Measurements from ENCODE around the gene FAM186B. TPM values are rescaled to one million over a fixed set of nuclear protein-coding genes. Genes with fewer than 3 reads are reported as not detected.

Gene FAM186B
- total and polyA plus RNA-seq, 2 of the 13 experiments (the other 11 are each of a cell fraction or from before 2014, with no cell fraction given), result 0.07 to 0.20 TPM

GRCh38 chr12:49623142-49623904, 17.9 kb upstream of the FAM186B start, which contains the start of gene PRPF40B (continued):
- TF ChIP-seq HMGXB3 (CRISPR knock-in tag; IDR thresholded peaks at IDR 0.05; ENCODE audit: borderline replicate concordance), result peak; percentile 99
- TF ChIP-seq ZFY (CRISPR knock-in tag; IDR thresholded peaks at IDR 0.05), result peak; percentile 52
- TF ChIP-seq STAG1 (CRISPR knock-in tag; IDR thresholded peaks at IDR 0.05), result peak; percentile 42
- TF ChIP-seq NONO (IDR thresholded peaks at IDR 0.05), result no peak
- peak; percentile 81; the same call in 1 of the 2 replicates for TF ChIP-seq NONO (CRISPR knock-in tag; conservative IDR thresholded peaks at IDR 0.05)
- peak; percentile 67; the same call in 1 of the 2 replicates for TF ChIP-seq PHF8 (CRISPR knock-in tag; IDR thresholded peaks at IDR 0.05)
- no peak for TF ChIP-seq SP1 (IDR thresholded peaks at IDR 0.05)
- TF ChIP-seq SP1 (CRISPR knock-in tag; IDR thresholded peaks at IDR 0.05), result peak; percentile 88
- peak; percentile 41; the same call in 1 of the 2 replicates for TF ChIP-seq KMT2A (CRISPR knock-in tag; IDR thresholded peaks at IDR 0.05)
- TF ChIP-seq IKZF5 (CRISPR knock-in tag; IDR thresholded peaks at IDR 0.05), result 0 out of 2 replicates have a peak, but pooled peaks have one; percentile 9
- peak; percentile 66; the same call in 1 of the 2 replicates for TF ChIP-seq ZBTB7A (CRISPR knock-in tag; IDR thresholded peaks at IDR 0.05)
- TF ChIP-seq SNAPC4 (CRISPR knock-in tag; IDR thresholded peaks at IDR 0.05), result no peak
- TF ChIP-seq HNRNPLL (IDR thresholded peaks at IDR 0.05; ENCODE audit: low read depth, low read length, poor library complexity, severe bottlenecking), result peak; percentile 83
- TF ChIP-seq ZNF879 (CRISPR knock-in tag; IDR thresholded peaks at IDR 0.05), result no peak
